ENCODE data around the gene NHS.

Gene NHS

DNA sequence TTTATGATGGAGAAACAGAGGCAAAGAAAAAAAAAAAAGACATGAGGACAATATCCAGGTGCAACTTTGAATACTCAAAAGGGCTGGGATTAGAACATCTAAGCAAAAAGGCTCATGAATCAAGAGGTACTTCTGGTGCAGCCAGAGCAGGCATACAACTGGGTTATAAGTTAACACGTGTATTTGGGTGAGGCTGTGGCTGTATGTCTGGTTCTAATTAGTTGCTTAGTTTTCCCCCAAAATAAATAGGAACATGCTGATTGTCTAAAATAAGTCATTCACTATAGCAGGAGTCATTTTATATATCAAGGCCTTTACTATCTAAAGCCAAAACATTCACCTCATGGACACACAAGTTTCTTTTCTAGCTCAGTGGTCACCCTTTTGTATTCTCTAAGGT lies 20.2 kb downstream of the NHS start:
- TF ChIP-seq TAF1 (IDR thresholded peaks at IDR 0.05; ENCODE audit: borderline replicate concordance, insufficient read depth, low read length) (no peak), SIN3A (IDR thresholded peaks at IDR 0.05; ENCODE audit: borderline replicate concordance, insufficient read depth, low read length) (no peak), POLR2AphosphoS5 (IDR thresholded peaks at IDR 0.05; ENCODE audit: low read depth, low read length) (no peak), FOXP2 (optimal IDR thresholded peaks at IDR 0.05; ENCODE audit: borderline replicate concordance, extremely low read depth, extremely low read length, insufficient read depth) (no peak)
- TF ChIP-seq, protein P1, sequence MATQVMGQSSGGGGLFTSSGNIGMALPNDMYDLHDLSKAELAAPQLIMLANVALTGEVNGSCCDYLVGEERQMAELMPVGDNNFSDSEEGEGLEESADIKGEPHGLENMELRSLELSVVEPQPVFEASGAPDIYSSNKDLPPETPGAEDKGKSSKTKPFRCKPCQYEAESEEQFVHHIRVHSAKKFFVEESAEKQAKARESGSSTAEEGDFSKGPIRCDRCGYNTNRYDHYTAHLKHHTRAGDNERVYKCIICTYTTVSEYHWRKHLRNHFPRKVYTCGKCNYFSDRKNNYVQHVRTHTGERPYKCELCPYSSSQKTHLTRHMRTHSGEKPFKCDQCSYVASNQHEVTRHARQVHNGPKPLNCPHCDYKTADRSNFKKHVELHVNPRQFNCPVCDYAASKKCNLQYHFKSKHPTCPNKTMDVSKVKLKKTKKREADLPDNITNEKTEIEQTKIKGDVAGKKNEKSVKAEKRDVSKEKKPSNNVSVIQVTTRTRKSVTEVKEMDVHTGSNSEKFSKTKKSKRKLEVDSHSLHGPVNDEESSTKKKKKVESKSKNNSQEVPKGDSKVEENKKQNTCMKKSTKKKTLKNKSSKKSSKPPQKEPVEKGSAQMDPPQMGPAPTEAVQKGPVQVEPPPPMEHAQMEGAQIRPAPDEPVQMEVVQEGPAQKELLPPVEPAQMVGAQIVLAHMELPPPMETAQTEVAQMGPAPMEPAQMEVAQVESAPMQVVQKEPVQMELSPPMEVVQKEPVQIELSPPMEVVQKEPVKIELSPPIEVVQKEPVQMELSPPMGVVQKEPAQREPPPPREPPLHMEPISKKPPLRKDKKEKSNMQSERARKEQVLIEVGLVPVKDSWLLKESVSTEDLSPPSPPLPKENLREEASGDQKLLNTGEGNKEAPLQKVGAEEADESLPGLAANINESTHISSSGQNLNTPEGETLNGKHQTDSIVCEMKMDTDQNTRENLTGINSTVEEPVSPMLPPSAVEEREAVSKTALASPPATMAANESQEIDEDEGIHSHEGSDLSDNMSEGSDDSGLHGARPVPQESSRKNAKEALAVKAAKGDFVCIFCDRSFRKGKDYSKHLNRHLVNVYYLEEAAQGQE (IDR thresholded peaks at IDR 0.05; ENCODE audit: insufficient read depth in 1 of 2, low read depth in 2 of 2, low read length in 2 of 2) = no peak

DNA sequence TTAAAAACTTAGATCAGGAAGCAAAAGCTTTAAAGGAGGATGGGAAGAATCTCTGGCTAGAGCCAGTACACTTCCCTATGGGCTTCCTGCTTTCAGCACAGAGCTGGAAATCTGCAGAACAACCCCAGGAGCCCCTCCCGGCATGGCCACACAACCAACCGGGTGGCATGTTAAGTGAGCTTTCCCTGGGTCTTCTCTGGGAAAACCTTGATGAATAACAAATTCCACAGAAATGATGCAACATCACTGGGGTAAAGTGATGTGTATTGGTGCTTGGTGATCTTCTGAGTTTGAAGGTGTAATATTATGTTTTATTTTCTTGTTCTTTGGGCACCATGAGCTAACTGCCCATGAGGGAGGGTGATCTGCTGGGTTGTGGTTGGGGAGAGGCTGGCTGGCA lies 22.1 kb downstream of the NHS start:
- TF ChIP-seq POLR2AphosphoS5 (IDR thresholded peaks at IDR 0.05; ENCODE audit: low read depth, low read length) (no peak), FOXP2 (optimal IDR thresholded peaks at IDR 0.05; ENCODE audit: borderline replicate concordance, extremely low read depth, extremely low read length, insufficient read depth) (no peak), SIN3A (IDR thresholded peaks at IDR 0.05; ENCODE audit: borderline replicate concordance, insufficient read depth, low read length) (no peak), TAF1 (IDR thresholded peaks at IDR 0.05; ENCODE audit: borderline replicate concordance, insufficient read depth, low read length) (no peak)
- TF ChIP-seq, protein P1 (IDR thresholded peaks at IDR 0.05; ENCODE audit: insufficient read depth in 1 of 2, low read depth in 2 of 2, low read length in 2 of 2) = no peak

DNA sequence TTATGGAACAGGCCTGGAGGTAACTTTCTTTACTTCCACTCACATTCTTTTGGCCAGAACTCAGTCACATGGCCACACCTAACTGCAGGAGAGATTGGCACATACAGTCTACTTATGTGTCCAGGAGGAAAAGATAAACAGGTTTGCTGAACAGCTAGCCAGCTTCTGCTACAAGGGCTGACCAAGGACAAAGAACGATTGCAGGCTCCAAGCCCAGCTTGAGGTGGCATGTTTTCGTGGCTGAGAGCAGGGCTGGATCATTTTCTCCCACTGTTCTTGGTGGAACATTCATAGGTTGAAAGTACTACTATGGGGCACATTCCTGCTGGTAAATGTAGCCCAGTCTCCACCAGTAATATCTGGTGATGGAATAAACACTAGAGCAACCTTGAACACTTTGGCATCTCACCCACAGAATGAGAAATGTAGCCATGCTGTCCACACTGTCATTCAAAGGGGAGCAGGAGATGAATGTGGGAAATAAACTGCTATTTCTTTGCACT lies 28.2 kb downstream of the NHS start:
- TF ChIP-seq TAF1 (IDR thresholded peaks at IDR 0.05; ENCODE audit: borderline replicate concordance, insufficient read depth, low read length) = no peak
- TF ChIP-seq, protein P1 (IDR thresholded peaks at IDR 0.05; ENCODE audit: insufficient read depth in 1 of 2, low read depth in 2 of 2, low read length in 2 of 2) = no peak
- TF ChIP-seq SIN3A (IDR thresholded peaks at IDR 0.05; ENCODE audit: borderline replicate concordance, insufficient read depth, low read length) = no peak
- TF ChIP-seq POLR2AphosphoS5 (IDR thresholded peaks at IDR 0.05; ENCODE audit: low read depth, low read length) = no peak
- TF ChIP-seq FOXP2 (optimal IDR thresholded peaks at IDR 0.05; ENCODE audit: borderline replicate concordance, extremely low read depth, extremely low read length, insufficient read depth) = no peak

DNA sequence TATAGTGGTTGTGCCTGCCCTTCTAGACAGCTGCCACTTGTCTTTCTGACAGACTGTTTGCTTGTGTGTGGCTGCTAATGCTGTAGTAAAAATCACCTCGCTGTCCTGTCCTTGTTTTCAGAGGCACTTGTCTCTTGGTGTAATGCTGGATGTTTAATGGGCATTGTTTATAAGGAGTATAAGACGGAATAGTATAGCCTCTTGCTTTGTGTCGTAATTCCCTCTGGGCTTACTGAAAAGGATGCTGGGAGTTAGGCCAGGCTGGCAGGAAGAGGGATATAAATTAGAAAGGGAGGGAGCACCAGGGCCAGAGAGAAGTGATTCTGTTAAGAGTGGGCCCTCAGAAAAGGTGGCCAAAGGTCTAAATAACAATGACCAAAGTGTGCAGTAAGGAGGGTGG lies 29.0 kb downstream of the NHS start:
- TF ChIP-seq POLR2AphosphoS5 (IDR thresholded peaks at IDR 0.05; ENCODE audit: low read depth, low read length) (no peak), TAF1 (IDR thresholded peaks at IDR 0.05; ENCODE audit: borderline replicate concordance, insufficient read depth, low read length) (no peak)

DNA sequence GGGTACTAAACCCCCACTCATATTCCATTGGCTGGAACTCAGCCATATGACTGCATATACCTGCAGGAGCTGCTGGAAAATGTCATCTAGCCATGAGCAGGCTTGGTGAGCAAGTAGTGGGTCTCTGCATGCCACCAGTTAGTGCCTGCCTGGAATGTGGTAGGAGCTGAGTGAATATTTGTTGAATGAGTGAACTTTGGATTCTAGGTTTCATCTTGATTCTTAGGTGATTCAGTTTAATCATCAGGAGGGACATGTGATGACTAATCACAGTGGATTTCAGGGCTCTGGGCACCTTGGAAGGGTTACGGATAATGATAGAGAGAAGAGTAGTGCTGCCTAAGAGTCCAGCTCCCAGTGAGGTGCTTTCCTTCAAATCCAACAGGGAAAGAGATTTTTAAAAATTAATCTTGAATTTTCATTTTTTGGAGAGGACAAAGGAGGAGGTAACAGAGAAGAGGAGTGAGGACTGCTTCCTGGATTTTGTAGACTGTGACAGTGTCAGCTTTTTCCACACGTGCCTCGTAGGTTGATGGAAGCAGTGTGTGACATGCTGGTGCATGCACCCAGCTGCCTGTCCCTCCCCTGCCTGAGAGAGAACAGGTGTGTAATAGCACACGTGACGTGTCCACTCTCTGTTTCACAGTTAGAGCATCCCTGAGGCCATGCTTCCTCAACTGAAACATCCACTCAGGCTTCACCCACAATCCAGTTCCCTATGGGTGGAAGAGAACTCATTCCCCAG lies 30.4 kb downstream of the NHS start:
- no peak for TF ChIP-seq SIN3A (IDR thresholded peaks at IDR 0.05; ENCODE audit: borderline replicate concordance, insufficient read depth, low read length)
- TF ChIP-seq FOXP2 (optimal IDR thresholded peaks at IDR 0.05; ENCODE audit: borderline replicate concordance, extremely low read depth, extremely low read length, insufficient read depth) = no peak
- no peak for TF ChIP-seq TAF1 (IDR thresholded peaks at IDR 0.05; ENCODE audit: borderline replicate concordance, insufficient read depth, low read length)
- no peak for TF ChIP-seq POLR2AphosphoS5 (IDR thresholded peaks at IDR 0.05; ENCODE audit: low read depth, low read length)
- TF ChIP-seq, protein P1 (IDR thresholded peaks at IDR 0.05; ENCODE audit: insufficient read depth in 1 of 2, low read depth in 2 of 2, low read length in 2 of 2) = no peak

Data from PFSK-1 (cell line).